Thyroid gland (tissue), 4 donors: ENCODE results near the gene KRTAP5-8.

Experiments used
- CTCF ChIP-seq, 6 experiments: fragments of 200-600 bp in 3 of 6; fragments of 450-650 bp in 3 of 6; sonication (generic) in 3 of 6; IDR thresholded peaks; one replicate each; pipeline ENCODE4 v1.5.1; 2016 to 2019; ENCODE audit warnings: antibody characterized with exemption in 6 of 6, mild to moderate bottlenecking in 2 of 6, inconsistent platforms in 1 of 6, moderate library complexity in 1 of 6
- POLR2A ChIP-seq, 2 donors: fragments of 450-650 bp; IDR thresholded peaks; one replicate each; pipeline ENCODE4 v1.6.1; 2017; ENCODE audit warnings: antibody characterized with exemption in 2 of 2, mild to moderate bottlenecking in 2 of 2, moderate library complexity in 1 of 2

- TF ChIP-seq POLR2A (IDR thresholded peaks at IDR 0.05) (no peak), CTCF (IDR thresholded peaks at IDR 0.05) (no peak)
Observed at GRCh38 chr11:71500601-71501021, 37.2 kb upstream of the KRTAP5-8 start.
